ENCODE data around the gene RGS3.

DNA sequence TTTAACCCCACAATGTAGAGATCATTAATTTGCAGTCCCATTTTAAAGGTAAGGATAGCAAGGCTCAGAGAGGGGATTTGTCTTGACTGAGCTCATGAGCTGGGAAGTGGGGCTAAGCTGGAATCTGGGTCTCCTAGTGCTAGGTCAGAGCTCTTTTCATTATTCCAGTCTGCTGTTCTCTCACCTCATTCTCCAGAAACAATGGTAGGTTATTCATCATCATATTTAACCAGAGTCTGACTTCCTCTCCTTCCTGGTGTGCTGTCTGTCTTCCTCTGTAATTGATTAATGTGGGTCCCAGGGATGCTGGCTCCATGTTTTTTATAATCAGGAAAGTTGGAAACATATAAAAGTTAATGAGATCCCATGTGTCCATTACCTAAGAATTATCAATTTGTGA is 32.3 kb upstream of the RGS3 start:
- TF ChIP-seq, protein P1, sequence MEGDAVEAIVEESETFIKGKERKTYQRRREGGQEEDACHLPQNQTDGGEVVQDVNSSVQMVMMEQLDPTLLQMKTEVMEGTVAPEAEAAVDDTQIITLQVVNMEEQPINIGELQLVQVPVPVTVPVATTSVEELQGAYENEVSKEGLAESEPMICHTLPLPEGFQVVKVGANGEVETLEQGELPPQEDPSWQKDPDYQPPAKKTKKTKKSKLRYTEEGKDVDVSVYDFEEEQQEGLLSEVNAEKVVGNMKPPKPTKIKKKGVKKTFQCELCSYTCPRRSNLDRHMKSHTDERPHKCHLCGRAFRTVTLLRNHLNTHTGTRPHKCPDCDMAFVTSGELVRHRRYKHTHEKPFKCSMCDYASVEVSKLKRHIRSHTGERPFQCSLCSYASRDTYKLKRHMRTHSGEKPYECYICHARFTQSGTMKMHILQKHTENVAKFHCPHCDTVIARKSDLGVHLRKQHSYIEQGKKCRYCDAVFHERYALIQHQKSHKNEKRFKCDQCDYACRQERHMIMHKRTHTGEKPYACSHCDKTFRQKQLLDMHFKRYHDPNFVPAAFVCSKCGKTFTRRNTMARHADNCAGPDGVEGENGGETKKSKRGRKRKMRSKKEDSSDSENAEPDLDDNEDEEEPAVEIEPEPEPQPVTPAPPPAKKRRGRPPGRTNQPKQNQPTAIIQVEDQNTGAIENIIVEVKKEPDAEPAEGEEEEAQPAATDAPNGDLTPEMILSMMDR (IDR thresholded peaks at IDR 0.05): no peak
- no peak for TF ChIP-seq POLR2A (IDR thresholded peaks at IDR 0.05)
